HEK293 (cell line): Measurements from ENCODE around the gene ACTL6B.

ENCODE experiments used
- CTCF ChIA-PET: fragments of 350-600 bp; formaldehyde crosslinking; extraction: SDS; loops from one replicate; lab custom pipeline; 2021; ENCODE audit warnings: antibody characterized with exemption; lab: Yijun Ruan, JAX
- POLR2A ChIA-PET: fragments of 300-600 bp; formaldehyde crosslinking; extraction: SDS; loops from one replicate; lab custom pipeline; 2020; ENCODE audit warnings: antibody characterized with exemption, inconsistent platforms; lab: Yijun Ruan, JAX
- H3K27ac ChIP-seq: fragments of 200-500 bp; sonication (Bioruptor generic); 2 replicates; pipeline ENCODE4 v1.5.1; 2014; ENCODE audit warnings: low read depth, low read length, control low read depth, inconsistent platforms; ENCODE audit errors: extremely low read depth
- H3K36me3 ChIP-seq, 2 experiments: fragments of 200-500 bp in 1 of 2; sonication (Bioruptor generic) in 1 of 2; 1 replicate in 1 of 2; 2 replicates in 1 of 2; pipeline ENCODE4 v1.5.1; 2014 to 2017; ENCODE audit warnings: inconsistent platforms in 2 of 2, low read length in 2 of 2; ENCODE audit not compliant: control insufficient read depth in 2 of 2, insufficient read depth in 1 of 2
- H3K4me1 ChIP-seq: fragments of 200-500 bp; sonication (Bioruptor generic); 2 replicates; pipeline ENCODE4 v1.5.1; 2014; ENCODE audit warnings: mild to moderate bottlenecking, low read length, inconsistent platforms; ENCODE audit not compliant: control insufficient read depth, insufficient read depth
- H3K4me3 ChIP-seq: 2 replicates; pipeline ENCODE4 v1.5.1; 2011; ENCODE audit warnings: low read depth, mild to moderate bottlenecking, control low read depth, low read length, moderate library complexity
- H3K9me3 ChIP-seq: fragments of 200-500 bp; sonication (Bioruptor generic); 2 replicates; pipeline ENCODE4 v1.5.1; 2014; ENCODE audit warnings: low read depth, low read length, inconsistent platforms; ENCODE audit not compliant: control insufficient read depth, insufficient read depth
- FEZF1 ChIP-seq: fragments of 450-650 bp; formaldehyde crosslinking; IDR thresholded peaks from 2 replicates; pipeline ENCODE4 v1.5.1; 2016; ENCODE audit warnings: missing biosample characterization, missing genetic modification characterization
- GLIS1 ChIP-seq: fragments of 450-650 bp; formaldehyde crosslinking; IDR thresholded peaks from 2 replicates; pipeline ENCODE4 v1.5.1; 2016; ENCODE audit warnings: missing biosample characterization, missing genetic modification characterization
- KLF8 ChIP-seq: fragments of 450-650 bp; formaldehyde crosslinking; IDR thresholded peaks from 2 replicates; pipeline ENCODE4 v1.5.1; 2016; ENCODE audit warnings: missing biosample characterization, missing genetic modification characterization
- OSR2 ChIP-seq: fragments of 450-650 bp; formaldehyde crosslinking; IDR thresholded peaks from 2 replicates; pipeline ENCODE4 v1.5.1; 2016; ENCODE audit warnings: missing biosample characterization, missing genetic modification characterization
- ZBTB17 ChIP-seq: fragments of 450-650 bp; formaldehyde crosslinking; IDR thresholded peaks from 2 replicates; pipeline ENCODE4 v1.5.1; 2016; ENCODE audit warnings: missing biosample characterization, missing genetic modification characterization
- ZBTB26 ChIP-seq: fragments of 450-650 bp; formaldehyde crosslinking; optimal IDR thresholded peaks from 2 replicates; pipeline ENCODE3; 2016; ENCODE audit warnings: missing biosample characterization, mild to moderate bottlenecking, missing genetic modification characterization
- ZIC2 ChIP-seq: fragments of 450-650 bp; formaldehyde crosslinking; IDR thresholded peaks from 2 replicates; pipeline ENCODE4 v1.5.1; 2016; ENCODE audit warnings: missing biosample characterization, missing genetic modification characterization
- ZNF155 ChIP-seq: fragments of 450-650 bp; formaldehyde crosslinking; IDR thresholded peaks from 2 replicates; pipeline ENCODE4 v1.5.1; 2016; ENCODE audit warnings: missing biosample characterization, missing genetic modification characterization
- ZNF18 ChIP-seq: fragments of 450-650 bp; formaldehyde crosslinking; IDR thresholded peaks from 2 replicates; pipeline ENCODE4 v1.5.1; 2016; ENCODE audit warnings: missing biosample characterization, missing genetic modification characterization
- ZNF202 ChIP-seq: fragments of 450-650 bp; formaldehyde crosslinking; IDR thresholded peaks from 2 replicates; pipeline ENCODE4 v1.5.1; 2016; ENCODE audit warnings: missing biosample characterization, missing genetic modification characterization, borderline replicate concordance
- ZNF266 ChIP-seq: fragments of 450-650 bp; formaldehyde crosslinking; IDR thresholded peaks from 2 replicates; pipeline ENCODE4 v1.5.1; 2016; ENCODE audit warnings: missing biosample characterization, missing genetic modification characterization, low read depth
- ZNF335 ChIP-seq: fragments of 450-650 bp; formaldehyde crosslinking; conservative IDR thresholded peaks from 2 replicates; pipeline ENCODE4 v1.5.1; 2016; ENCODE audit warnings: missing biosample characterization, missing genetic modification characterization
- ZNF404 ChIP-seq: fragments of 450-650 bp; formaldehyde crosslinking; IDR thresholded peaks from 2 replicates; pipeline ENCODE4 v1.5.1; 2017; ENCODE audit warnings: missing biosample characterization, missing genetic modification characterization
- ZNF416 ChIP-seq: fragments of 450-650 bp; formaldehyde crosslinking; IDR thresholded peaks from 2 replicates; pipeline ENCODE4 v1.5.1; 2016; ENCODE audit warnings: missing biosample characterization, missing genetic modification characterization
- ZNF510 ChIP-seq: fragments of 450-650 bp; formaldehyde crosslinking; IDR thresholded peaks from 2 replicates; pipeline ENCODE4 v1.5.1; 2018; ENCODE audit warnings: mild to moderate bottlenecking, missing genetic modification characterization, missing biosample characterization; ENCODE audit not compliant: insufficient replicate concordance
- ZNF558 ChIP-seq: fragments of 450-650 bp; formaldehyde crosslinking; IDR thresholded peaks from 2 replicates; pipeline ENCODE4 v1.5.1; 2016; ENCODE audit warnings: missing biosample characterization, missing genetic modification characterization
- ZNF585B ChIP-seq: fragments of 450-650 bp; formaldehyde crosslinking; IDR thresholded peaks from 2 replicates; pipeline ENCODE4 v1.5.1; 2016; ENCODE audit warnings: missing biosample characterization, missing genetic modification characterization
- ZNF600 ChIP-seq: fragments of 450-650 bp; formaldehyde crosslinking; IDR thresholded peaks from 2 replicates; pipeline ENCODE4 v1.5.1; 2016; ENCODE audit warnings: missing biosample characterization, missing genetic modification characterization
- ZNF621 ChIP-seq: fragments of 450-650 bp; formaldehyde crosslinking; IDR thresholded peaks from 2 replicates; pipeline ENCODE4 v1.5.1; 2017; ENCODE audit warnings: missing biosample characterization, missing genetic modification characterization
- ZSCAN16 ChIP-seq: fragments of 450-650 bp; formaldehyde crosslinking; IDR thresholded peaks from 2 replicates; pipeline ENCODE4 v1.5.1; 2016; ENCODE audit warnings: missing biosample characterization, missing genetic modification characterization
- TF ChIP-seq, protein P1 (sequence below): fragments of 450-650 bp; formaldehyde crosslinking; IDR thresholded peaks from 2 replicates; pipeline ENCODE4 v1.5.1; 2016; ENCODE audit warnings: missing biosample characterization, missing genetic modification characterization
- TF ChIP-seq, protein P2 (sequence below): fragments of 450-650 bp; formaldehyde crosslinking; IDR thresholded peaks from 2 replicates; pipeline ENCODE4 v1.5.1; 2016; ENCODE audit warnings: missing biosample characterization, missing genetic modification characterization
- TF ChIP-seq, protein P3 (sequence below): fragments of 450-650 bp; formaldehyde crosslinking; IDR thresholded peaks from 2 replicates; pipeline ENCODE4 v1.5.1; 2016; ENCODE audit warnings: missing biosample characterization, missing genetic modification characterization
- TF ChIP-seq, protein P4 (sequence below): fragments of 450-650 bp; formaldehyde crosslinking; IDR thresholded peaks from 2 replicates; pipeline ENCODE4 v1.5.1; 2016; ENCODE audit warnings: missing biosample characterization, missing genetic modification characterization

ACTL6B gene

DNA sequence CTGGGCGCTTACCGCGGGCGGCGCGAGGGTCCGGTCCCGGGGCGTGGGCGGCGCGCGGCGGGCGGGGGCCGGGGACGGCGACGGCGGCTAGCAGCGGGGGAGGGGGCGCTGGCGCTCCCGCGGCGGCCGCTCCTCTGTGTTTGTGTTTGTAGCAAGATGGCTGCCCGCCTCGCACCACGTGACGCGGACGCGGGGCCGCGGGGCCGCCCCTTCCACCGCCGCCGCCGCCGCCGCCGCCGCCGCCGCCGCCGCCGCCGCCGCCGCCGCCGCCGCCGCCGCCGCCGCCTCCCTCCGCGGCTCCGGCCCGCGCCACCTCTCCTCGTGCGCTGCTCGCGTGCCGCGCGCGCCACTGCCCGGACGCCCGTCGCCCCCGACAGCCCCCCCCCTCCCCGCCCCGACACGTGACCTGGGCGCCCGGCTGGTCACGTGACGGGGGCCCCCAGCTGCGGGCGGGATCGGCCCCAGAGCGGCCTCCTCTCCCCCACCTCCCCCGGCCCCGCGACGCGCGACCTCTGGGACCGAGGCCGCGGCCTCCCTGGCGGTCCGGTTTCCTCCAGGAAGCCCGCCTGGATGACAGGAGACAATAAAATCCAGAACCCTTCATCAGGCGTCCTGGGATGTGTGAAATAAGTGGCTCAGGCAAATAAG is 38.0 kb upstream of the ACTL6B start, which contains the start of gene GIGYF1 (continued):
- TF ChIP-seq KLF8 (peak; percentile 45; the same call in 1 of the 2 replicates), ZNF266 (tag by site-specific recombination) (no peak)

DNA sequence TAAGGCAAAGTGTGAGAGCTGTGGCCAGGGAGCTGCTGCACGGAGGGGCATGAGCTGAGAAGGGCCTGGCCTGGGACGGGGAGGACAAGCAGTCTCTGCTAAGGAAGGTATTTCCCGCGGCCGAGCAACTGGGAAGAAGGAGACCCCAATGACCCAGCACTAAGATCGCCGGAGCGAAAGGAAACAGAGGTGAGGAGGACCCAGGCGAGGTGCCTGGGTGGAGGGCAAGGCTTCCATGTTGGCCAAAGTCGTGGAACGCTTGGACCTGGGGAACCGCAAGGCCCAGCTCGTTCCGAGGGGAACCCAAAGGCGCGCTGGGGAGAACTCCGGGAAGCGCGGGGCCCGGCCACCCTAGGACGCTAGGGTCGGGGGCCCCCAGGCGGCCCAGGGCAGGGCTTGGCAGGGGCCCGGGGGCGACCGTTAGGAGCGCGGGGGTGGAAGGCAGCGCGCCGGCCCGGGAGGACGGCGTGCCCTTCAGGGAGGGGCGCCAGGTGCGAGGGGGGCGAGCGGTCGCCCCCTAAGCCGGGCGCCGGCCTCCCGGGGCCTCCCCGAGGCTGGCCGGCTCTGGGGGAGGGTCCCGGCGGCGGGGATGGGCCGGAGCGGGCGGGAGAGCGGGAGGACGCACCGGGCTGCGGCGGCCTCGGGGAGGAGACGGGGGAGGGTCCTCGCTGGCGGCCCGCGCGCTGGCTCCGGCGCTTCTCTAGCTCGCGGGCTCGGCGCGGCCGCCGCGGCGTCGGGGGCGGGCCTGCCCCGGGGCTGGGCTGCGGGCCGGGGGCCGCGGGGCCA is 37.3 kb upstream of the ACTL6B start:
- POLR2A ChIA-PET = interaction anchor here (0.7 to 2.8 kb wide), 10 partner anchors 10 to 196 kb away, joined by 3 to 18 read pairs (median 5); partner anchors contain the start of genes FBXO24, LRCH4, POP7 and UFSP1
- peaks cover 0 to 19% of the 10 kb centered on the region in 2 experiments; a peak in 2 of 3 replicates for H3K36me3 ChIP-seq
- peak overlapping the region; percentile 76; the same call in 1 of the 2 replicates for H3K27ac ChIP-seq
- peaks cover 2% of the 10 kb centered on the region; the same call in 1 of the 2 replicates for H3K4me1 ChIP-seq
- H3K9me3 ChIP-seq = no peaks in the 10 kb centered on the region
- H3K4me3 ChIP-seq = peak overlapping the region; percentile 56
- CTCF ChIA-PET = interaction anchor here (0.5 to 5.5 kb wide), 16 partner anchors 8 to 386 kb away, joined by 3 to 77 read pairs (median 4); partner anchors contain the start of genes FBXO24, LRCH4, MOSPD3 and POP7
- TF ChIP-seq OSR2 (no peak), ZIC2 (tag by site-specific recombination) (0 out of 2 replicates have a peak, but pooled peaks have one; percentile 13), ZNF585B (tag by site-specific recombination) (no peak), ZNF416 (no peak), ZNF510 (tag by site-specific recombination) (no peak), ZNF621 (tag by site-specific recombination) (no peak), ZNF404 (tag by site-specific recombination) (no peak), FEZF1 (tag by site-specific recombination) (no peak), GLIS1 (tag by site-specific recombination) (peak; percentile 29; the same call in 1 of the 2 replicates), ZNF600 (tag by site-specific recombination) (no peak), ZBTB17 (tag by site-specific recombination) (0 out of 2 replicates have a peak, but pooled peaks have one; percentile 20), ZBTB26 (tag by site-specific recombination) (peak; percentile 63), ZNF18 (no peak), ZSCAN16 (no peak), ZNF155 (no peak), ZNF558 (tag by site-specific recombination) (no peak), ZNF335 (tag by site-specific recombination) (peak; percentile 60), ZNF202 (tag by site-specific recombination) (no peak)
- TF ChIP-seq, protein P1, sequence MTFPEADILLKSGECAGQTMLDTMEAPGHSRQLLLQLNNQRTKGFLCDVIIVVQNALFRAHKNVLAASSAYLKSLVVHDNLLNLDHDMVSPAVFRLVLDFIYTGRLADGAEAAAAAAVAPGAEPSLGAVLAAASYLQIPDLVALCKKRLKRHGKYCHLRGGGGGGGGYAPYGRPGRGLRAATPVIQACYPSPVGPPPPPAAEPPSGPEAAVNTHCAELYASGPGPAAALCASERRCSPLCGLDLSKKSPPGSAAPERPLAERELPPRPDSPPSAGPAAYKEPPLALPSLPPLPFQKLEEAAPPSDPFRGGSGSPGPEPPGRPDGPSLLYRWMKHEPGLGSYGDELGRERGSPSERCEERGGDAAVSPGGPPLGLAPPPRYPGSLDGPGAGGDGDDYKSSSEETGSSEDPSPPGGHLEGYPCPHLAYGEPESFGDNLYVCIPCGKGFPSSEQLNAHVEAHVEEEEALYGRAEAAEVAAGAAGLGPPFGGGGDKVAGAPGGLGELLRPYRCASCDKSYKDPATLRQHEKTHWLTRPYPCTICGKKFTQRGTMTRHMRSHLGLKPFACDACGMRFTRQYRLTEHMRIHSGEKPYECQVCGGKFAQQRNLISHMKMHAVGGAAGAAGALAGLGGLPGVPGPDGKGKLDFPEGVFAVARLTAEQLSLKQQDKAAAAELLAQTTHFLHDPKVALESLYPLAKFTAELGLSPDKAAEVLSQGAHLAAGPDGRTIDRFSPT (tag by site-specific recombination) = no peak
- TF ChIP-seq, protein P2, sequence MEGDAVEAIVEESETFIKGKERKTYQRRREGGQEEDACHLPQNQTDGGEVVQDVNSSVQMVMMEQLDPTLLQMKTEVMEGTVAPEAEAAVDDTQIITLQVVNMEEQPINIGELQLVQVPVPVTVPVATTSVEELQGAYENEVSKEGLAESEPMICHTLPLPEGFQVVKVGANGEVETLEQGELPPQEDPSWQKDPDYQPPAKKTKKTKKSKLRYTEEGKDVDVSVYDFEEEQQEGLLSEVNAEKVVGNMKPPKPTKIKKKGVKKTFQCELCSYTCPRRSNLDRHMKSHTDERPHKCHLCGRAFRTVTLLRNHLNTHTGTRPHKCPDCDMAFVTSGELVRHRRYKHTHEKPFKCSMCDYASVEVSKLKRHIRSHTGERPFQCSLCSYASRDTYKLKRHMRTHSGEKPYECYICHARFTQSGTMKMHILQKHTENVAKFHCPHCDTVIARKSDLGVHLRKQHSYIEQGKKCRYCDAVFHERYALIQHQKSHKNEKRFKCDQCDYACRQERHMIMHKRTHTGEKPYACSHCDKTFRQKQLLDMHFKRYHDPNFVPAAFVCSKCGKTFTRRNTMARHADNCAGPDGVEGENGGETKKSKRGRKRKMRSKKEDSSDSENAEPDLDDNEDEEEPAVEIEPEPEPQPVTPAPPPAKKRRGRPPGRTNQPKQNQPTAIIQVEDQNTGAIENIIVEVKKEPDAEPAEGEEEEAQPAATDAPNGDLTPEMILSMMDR (tag by site-specific recombination) = no peak
- TF ChIP-seq, protein P3, sequence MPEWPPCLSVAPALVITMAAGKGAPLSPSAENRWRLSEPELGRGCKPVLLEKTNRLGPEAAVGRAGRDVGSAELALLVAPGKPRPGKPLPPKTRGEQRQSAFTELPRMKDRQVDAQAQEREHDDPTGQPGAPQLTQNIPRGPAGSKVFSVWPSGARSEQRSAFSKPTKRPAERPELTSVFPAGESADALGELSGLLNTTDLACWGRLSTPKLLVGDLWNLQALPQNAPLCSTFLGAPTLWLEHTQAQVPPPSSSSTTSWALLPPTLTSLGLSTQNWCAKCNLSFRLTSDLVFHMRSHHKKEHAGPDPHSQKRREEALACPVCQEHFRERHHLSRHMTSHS = no peak
- TF ChIP-seq, protein P4, sequence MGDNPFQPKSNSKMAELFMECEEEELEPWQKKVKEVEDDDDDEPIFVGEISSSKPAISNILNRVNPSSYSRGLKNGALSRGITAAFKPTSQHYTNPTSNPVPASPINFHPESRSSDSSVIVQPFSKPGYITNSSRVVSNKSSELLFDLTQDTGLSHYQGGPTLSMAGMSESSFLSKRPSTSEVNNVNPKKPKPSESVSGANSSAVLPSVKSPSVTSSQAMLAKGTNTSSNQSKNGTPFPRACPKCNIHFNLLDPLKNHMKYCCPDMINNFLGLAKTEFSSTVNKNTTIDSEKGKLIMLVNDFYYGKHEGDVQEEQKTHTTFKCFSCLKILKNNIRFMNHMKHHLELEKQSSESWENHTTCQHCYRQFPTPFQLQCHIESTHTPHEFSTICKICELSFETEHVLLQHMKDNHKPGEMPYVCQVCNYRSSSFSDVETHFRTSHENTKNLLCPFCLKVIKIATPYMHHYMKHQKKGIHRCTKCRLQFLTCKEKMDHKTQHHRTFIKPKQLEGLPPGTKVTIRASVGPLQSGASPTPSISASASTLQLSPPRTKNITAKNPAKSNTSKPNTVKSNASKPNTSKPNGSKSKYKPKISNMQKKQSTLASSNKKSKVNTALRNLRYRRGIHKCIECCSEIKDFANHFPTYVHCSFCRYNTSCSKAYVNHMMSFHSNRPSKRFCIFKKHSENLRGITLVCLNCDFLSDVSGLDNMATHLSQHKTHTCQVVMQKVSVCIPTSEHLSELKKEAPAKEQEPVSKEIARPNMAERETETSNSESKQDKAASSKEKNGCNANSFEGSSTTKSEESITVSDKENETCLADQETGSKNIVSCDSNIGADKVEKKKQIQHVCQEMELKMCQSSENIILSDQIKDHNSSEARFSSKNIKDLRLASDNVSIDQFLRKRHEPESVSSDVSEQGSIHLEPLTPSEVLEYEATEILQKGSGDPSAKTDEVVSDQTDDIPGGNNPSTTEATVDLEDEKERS (tag by site-specific recombination) = no peak
